Stimulated activated CD4-positive, alpha-beta T cell treated with anti-CD3 and anti-CD28 coated beads, Interleukin-15, amount 100 ng/mL, for 1 hour (primary cell): ENCODE measurements around the gene SNAP25.

ENCODE experiments used
- DNase-seq, 2 donors: peaks; one replicate each; pipeline ENCODE4 v3.0.0-alpha.2; 2020; ENCODE audit warnings: low read depth in 1 of 2, low spot score in 1 of 2

SNAP25 gene

GRCh38 chr20:10261702-10262101 is 43.1 kb downstream of the SNAP25 start:
- DNase-seq, result no peak

- no peak for DNase-seq
These were observed 44.9 kb downstream of the SNAP25 start for GRCh38 chr20:10263385-10264165.

GRCh38 chr20:10264166-10264558 is 45.5 kb downstream of the SNAP25 start:
- DNase-seq, result no peak

GRCh38 chr20:10268636-10269035 is 50.0 kb downstream of the SNAP25 start:
- DNase-seq, result no peak

GRCh38 chr20:10270630-10271029 is 52.0 kb downstream of the SNAP25 start:
- DNase-seq, result no peak

- no peak for DNase-seq
These were observed 53.0 kb downstream of the SNAP25 start for GRCh38 chr20:10271494-10272219.

GRCh38 chr20:10276878-10277580 is 58.4 kb downstream of the SNAP25 start:
- no peak for DNase-seq

GRCh38 chr20:10277616-10278015 is 59.0 kb downstream of the SNAP25 start:
- DNase-seq, result no peak

GRCh38 chr20:10278412-10278811 is 59.8 kb downstream of the SNAP25 start:
- DNase-seq, result no peak

GRCh38 chr20:10280018-10280908 is 61.6 kb downstream of the SNAP25 start:
- DNase-seq, result no peak

GRCh38 chr20:10281911-10282310 is 63.3 kb downstream of the SNAP25 start:
- DNase-seq, result no peak

GRCh38 chr20:10282979-10283456 is 64.4 kb downstream of the SNAP25 start:
- no peak for DNase-seq

- no peak for DNase-seq
These were observed 67.7 kb downstream of the SNAP25 start for GRCh38 chr20:10286356-10286755.

GRCh38 chr20:10288421-10288820 is 69.8 kb downstream of the SNAP25 start:
- DNase-seq, result no peak

GRCh38 chr20:10288954-10289646 is 70.5 kb downstream of the SNAP25 start:
- DNase-seq, result no peak

- no peak for DNase-seq
These were observed 73.1 kb downstream of the SNAP25 start for GRCh38 chr20:10291568-10292248.

- DNase-seq, result no peak
These were observed 78.6 kb downstream of the SNAP25 start for GRCh38 chr20:10297223-10297622.

GRCh38 chr20:10297684-10298240 is 79.1 kb downstream of the SNAP25 start:
- DNase-seq, result no peak
